Endothelial cell of umbilical vein (primary cell): ENCODE measurements around the gene GPX1. TPM values are rescaled to one million over a fixed set of nuclear protein-coding genes. Genes with fewer than 3 reads are reported as not detected.
A peak's percentile ranks its signal among the peaks of the same experiment; 100 is the strongest.
"Not testable (repeated sequence)": the region's sequence is repeated elsewhere in the genome, so short reads cannot be mapped to it uniquely, and the experiment has no call there.

Experiments
- BruUV-seq: library from RNA; stranded (reverse); fragments of 400-500 nt; replicated peaks from 2 replicates; lab custom pipeline; 2021; lab: Mats Ljungman, UMichigan
- CTCF ChIA-PET: fragments of 300-600, 350-600 bp; sonication (Branson Sonifier 250); formaldehyde crosslinking; loops from one replicate; lab custom pipeline; 2021; ENCODE audit warnings: antibody characterized with exemption, inconsistent platforms; lab: Charles Lee
- POLR2A ChIA-PET: fragments of 300-600, 350-600 bp; sonication (Branson Sonifier 250); formaldehyde crosslinking; loops from one replicate; lab custom pipeline; 2021; ENCODE audit warnings: antibody characterized with exemption, inconsistent platforms; lab: Charles Lee
- DNase-seq: peaks from one replicate; pipeline ENCODE4 v3.0.0-alpha.2; 2011; ENCODE audit warnings: low read depth, low spot score
- FAIRE-seq: peaks from 2 replicates; lab custom pipeline; 2011; peaks lifted over from hg19 to GRCh38; lab: Jason Lieb, UNC
- H2AFZ ChIP-seq: 2 replicates; pipeline ENCODE4 v1.6.0; 2012; ENCODE audit warnings: low read depth, low read length, control low read depth, inconsistent platforms
- H3K27ac ChIP-seq: 2 replicates; pipeline ENCODE4 v1.5.1; 2011; ENCODE audit warnings: low read depth, mild to moderate bottlenecking, control low read depth, low read length, moderate library complexity; ENCODE audit not compliant: insufficient read depth
- H3K27me3 ChIP-seq, 2 experiments: 2 replicates each; pipeline versions ENCODE4 v1.6.0 to v1.6.1; 2011; ENCODE audit warnings: low read length in 2 of 2, mixed read lengths in 1 of 2; ENCODE audit not compliant: control insufficient read depth in 2 of 2, insufficient read depth in 2 of 2
- H3K36me3 ChIP-seq, 2 experiments: 2 replicates in 1 of 2; 3 replicates in 1 of 2; pipeline ENCODE4 v1.5.1; 2011; ENCODE audit warnings: low read length in 2 of 2, mild to moderate bottlenecking in 1 of 2, moderate library complexity in 1 of 2; ENCODE audit not compliant: control insufficient read depth in 2 of 2, insufficient read depth in 2 of 2; ENCODE audit errors: extremely low read depth in 1 of 2
- H3K4me1 ChIP-seq: 3 replicates; pipeline ENCODE4 v1.5.1; 2011; ENCODE audit warnings: mild to moderate bottlenecking, low read length; ENCODE audit not compliant: control insufficient read depth, insufficient read depth; ENCODE audit errors: extremely low read depth
- H3K4me2 ChIP-seq: 2 replicates; pipeline ENCODE4 v1.6.1; 2011; ENCODE audit warnings: low read length, control low read depth, mixed read lengths; ENCODE audit not compliant: insufficient read depth
- H3K4me3 ChIP-seq, 3 experiments: fragments of 200-600 bp in 1 of 3; sonication (generic), shearing (Covaris generic) in 1 of 3; replicated peaks in 1 of 3; 2 replicates each; pipeline ENCODE4 v1.5.1; 2011 to 2016; ENCODE audit warnings: control low read depth in 3 of 3, low read length in 3 of 3, mild to moderate bottlenecking in 2 of 3, inconsistent platforms in 1 of 3, low read depth in 1 of 3, moderate library complexity in 1 of 3; ENCODE audit not compliant: insufficient read depth in 1 of 3
- H3K79me2 ChIP-seq: 2 replicates; pipeline ENCODE4 v1.6.0; 2012; ENCODE audit warnings: low read length, inconsistent platforms; ENCODE audit not compliant: control insufficient read depth, insufficient read depth
- H3K9ac ChIP-seq: replicated peaks from 2 replicates; pipeline ENCODE3; 2011; ENCODE audit warnings: low read length, control low read depth; ENCODE audit not compliant: insufficient read depth; ENCODE audit errors: extremely low read depth
- H3K9me1 ChIP-seq: replicated peaks from 3 replicates; pipeline ENCODE4 v1.6.0; 2011; ENCODE audit warnings: mild to moderate bottlenecking, low read length; ENCODE audit not compliant: control insufficient read depth, insufficient read depth; ENCODE audit errors: extremely low read depth
- H3K9me3 ChIP-seq: replicated peaks from 2 replicates; pipeline ENCODE4 v1.5.1; 2012; ENCODE audit warnings: low read length, inconsistent platforms; ENCODE audit not compliant: control insufficient read depth, insufficient read depth
- H4K20me1 ChIP-seq: replicated peaks from 2 replicates; pipeline ENCODE3; 2011; ENCODE audit warnings: mild to moderate bottlenecking, low read length; ENCODE audit not compliant: control insufficient read depth, insufficient read depth; ENCODE audit errors: extremely low read depth
- EZH2 ChIP-seq: IDR thresholded peaks from 2 replicates; pipeline ENCODE4 v1.6.1; 2012; ENCODE audit warnings: borderline replicate concordance, low read depth, mild to moderate bottlenecking, moderate library complexity, low read length, inconsistent platforms; ENCODE audit not compliant: severe bottlenecking
- FOS ChIP-seq: IDR thresholded peaks from 2 replicates; pipeline ENCODE4 v1.6.1; 2011; ENCODE audit warnings: mild to moderate bottlenecking, low read length, moderate library complexity, borderline replicate concordance; ENCODE audit not compliant: insufficient read depth
- GATA2 ChIP-seq: IDR thresholded peaks from 2 replicates; pipeline ENCODE4 v1.7.0; 2011; ENCODE audit warnings: low read depth, mild to moderate bottlenecking, moderate library complexity, mixed read lengths, low read length; ENCODE audit not compliant: insufficient read length, insufficient read depth
- JUN ChIP-seq: IDR thresholded peaks from 2 replicates; pipeline ENCODE4 v1.6.1; 2011; ENCODE audit warnings: borderline replicate concordance, low read depth; ENCODE audit not compliant: insufficient read length, insufficient read depth
- MYC ChIP-seq: IDR thresholded peaks from one replicate; pipeline ENCODE4 v1.6.1; 2011; ENCODE audit warnings: mild to moderate bottlenecking, low read depth, low read length
- POLR2A ChIP-seq: IDR thresholded peaks from 2 replicates; pipeline ENCODE4 v1.6.1; 2012; ENCODE audit warnings: low read depth, mild to moderate bottlenecking, control low read depth, low read length
- POLR2AphosphoS5 ChIP-seq: IDR thresholded peaks from 2 replicates; pipeline ENCODE4 v1.6.1; 2012; ENCODE audit warnings: low read depth, mild to moderate bottlenecking, control low read depth, low read length, moderate library complexity; ENCODE audit not compliant: insufficient read depth
- dilution Hi-C: fragments of 300-500 bp; cut with MboI; formaldehyde crosslinking; loops from one replicate; pipeline ENCODE4 v1.15.0; 2019; ENCODE audit warnings: low sequenced_read_pairs; ENCODE audit not compliant: extremely low pct_ligation_motif_present
- intact Hi-C: fragments of 100-400 bp; cut with micrococcal nuclease; formaldehyde crosslinking; loops from one replicate; pipeline ENCODE4 v1.10.0; 2022
- polyA plus RNA-seq, 4 experiments: library from polyadenylated mRNA; depleted of rRNA in 3 of 4; stranded (reverse) in 3 of 4; unstranded in 1 of 4; fragments of >200 nt; gene quantifications; 2 replicates each; pipeline versions ENCODE4 v1.2.1 to v1.2.3, GENCODE V29; 2011 to 2012; ENCODE audit warnings: missing spikeins in 1 of 4
- total RNA-seq: library from RNA; stranded (reverse); gene quantifications from 2 replicates; pipeline ENCODE4 v1.2.3, GENCODE V29; 2021
- TF ChIP-seq, protein P1 (sequence below): IDR thresholded peaks from 2 replicates; pipeline ENCODE4 v1.6.1; 2011; ENCODE audit not compliant: insufficient read depth, insufficient read length
- TF ChIP-seq, protein P2 (sequence below), 2 donors: IDR thresholded peaks; 1 replicate in 1 of 2; 2 replicates in 1 of 2; pipeline ENCODE4 v1.5.1; 2011; ENCODE audit warnings: low read length in 2 of 2, mild to moderate bottlenecking in 2 of 2, moderate library complexity in 2 of 2, control low read depth in 1 of 2, inconsistent platforms in 1 of 2, low read depth in 1 of 2; ENCODE audit not compliant: insufficient read depth in 1 of 2; ENCODE audit errors: extremely low read depth in 1 of 2

The GPX1 gene
- total and polyA plus RNA-seq, 2 donors (not counting 3 experiments of a cell fraction or from before 2014, with no cell fraction given) = 461 to 1,348 TPM

DNA sequence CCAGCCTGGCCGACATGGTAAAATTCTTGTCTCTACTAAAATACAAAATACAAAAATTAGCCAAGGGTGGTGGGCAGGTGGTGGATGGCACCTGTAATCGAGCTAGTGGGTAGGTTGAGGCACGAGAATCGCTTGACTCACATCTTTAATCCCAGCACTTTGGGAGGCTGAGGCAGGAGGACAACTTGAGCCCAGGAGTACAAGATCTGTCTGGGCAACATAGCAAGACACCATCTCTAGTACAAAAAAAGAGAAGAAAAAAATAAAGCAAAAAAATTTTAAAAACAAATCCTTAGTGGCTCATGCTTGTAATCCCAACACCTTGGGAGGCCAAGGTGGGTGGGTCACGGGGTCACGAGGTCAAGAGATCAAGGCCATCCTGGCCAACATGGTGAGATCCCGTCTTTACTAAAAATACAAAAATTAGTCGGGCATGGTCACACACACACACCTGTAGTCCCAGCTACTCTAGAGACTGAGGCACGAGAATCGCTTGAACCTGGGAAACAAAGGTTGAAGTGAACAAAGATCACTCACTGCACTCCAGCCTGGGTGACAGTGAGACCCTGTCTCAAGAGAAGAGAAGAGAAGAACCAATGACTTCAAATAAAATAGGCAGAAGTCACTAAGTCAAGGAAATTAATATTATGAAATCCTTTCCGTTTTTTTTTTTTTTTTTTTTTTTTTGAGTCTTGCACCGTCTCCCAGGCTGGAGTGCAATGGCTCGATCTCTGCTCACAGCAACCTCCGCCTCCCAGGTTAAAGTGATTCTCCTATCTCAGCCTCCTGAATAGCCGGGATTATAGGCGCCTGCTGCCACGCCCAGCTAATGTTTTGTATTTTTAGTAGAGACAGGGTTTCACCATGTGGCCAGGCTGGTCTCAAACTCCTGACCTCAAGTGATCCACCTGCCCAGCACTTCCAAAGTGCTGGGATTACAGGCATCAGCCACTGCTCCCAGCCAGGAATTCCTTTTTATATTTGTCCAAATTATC, 48.7 kb upstream of the GPX1 start:
- no peak overlapping the region for H2AFZ ChIP-seq
- dilution Hi-C loops (no loop called here), intact Hi-C loops (no loop called here)
- H3K4me3 ChIP-seq = no peak overlapping the region
- H3K4me1 ChIP-seq = peaks cover 22% of the 10 kb centered on the region
- ChIA-PET POLR2A (no interaction called here), CTCF (interaction anchor here (0.6 to 1.7 kb wide), 4 partner anchors 12 to 235 kb away, joined by 3 to 7 read pairs (median 3); partner anchors contain the start of genes KLHDC8B and USP4)
- FAIRE-seq (peak; percentile 68), DNase-seq (no peak)
- peaks cover 29% of the 10 kb centered on the region for H4K20me1 ChIP-seq
- H3K27ac ChIP-seq = no peak overlapping the region
- H3K79me2 ChIP-seq = peaks cover 99% of the 10 kb centered on the region
- no peak for TF ChIP-seq MYC
- no peak for TF ChIP-seq FOS
- no peak for TF ChIP-seq GATA2
- TF ChIP-seq, protein P1, sequence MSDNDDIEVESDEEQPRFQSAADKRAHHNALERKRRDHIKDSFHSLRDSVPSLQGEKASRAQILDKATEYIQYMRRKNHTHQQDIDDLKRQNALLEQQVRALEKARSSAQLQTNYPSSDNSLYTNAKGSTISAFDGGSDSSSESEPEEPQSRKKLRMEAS = no peak
- no peak for TF ChIP-seq POLR2A
- TF ChIP-seq EZH2 = no peak
- TF ChIP-seq, protein P2, sequence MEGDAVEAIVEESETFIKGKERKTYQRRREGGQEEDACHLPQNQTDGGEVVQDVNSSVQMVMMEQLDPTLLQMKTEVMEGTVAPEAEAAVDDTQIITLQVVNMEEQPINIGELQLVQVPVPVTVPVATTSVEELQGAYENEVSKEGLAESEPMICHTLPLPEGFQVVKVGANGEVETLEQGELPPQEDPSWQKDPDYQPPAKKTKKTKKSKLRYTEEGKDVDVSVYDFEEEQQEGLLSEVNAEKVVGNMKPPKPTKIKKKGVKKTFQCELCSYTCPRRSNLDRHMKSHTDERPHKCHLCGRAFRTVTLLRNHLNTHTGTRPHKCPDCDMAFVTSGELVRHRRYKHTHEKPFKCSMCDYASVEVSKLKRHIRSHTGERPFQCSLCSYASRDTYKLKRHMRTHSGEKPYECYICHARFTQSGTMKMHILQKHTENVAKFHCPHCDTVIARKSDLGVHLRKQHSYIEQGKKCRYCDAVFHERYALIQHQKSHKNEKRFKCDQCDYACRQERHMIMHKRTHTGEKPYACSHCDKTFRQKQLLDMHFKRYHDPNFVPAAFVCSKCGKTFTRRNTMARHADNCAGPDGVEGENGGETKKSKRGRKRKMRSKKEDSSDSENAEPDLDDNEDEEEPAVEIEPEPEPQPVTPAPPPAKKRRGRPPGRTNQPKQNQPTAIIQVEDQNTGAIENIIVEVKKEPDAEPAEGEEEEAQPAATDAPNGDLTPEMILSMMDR (IDR thresholded peaks at IDR 0.05; ENCODE audit: extremely low read depth in 1 of 2, insufficient read depth in 1 of 2, low read depth in 1 of 2, low read length in 2 of 2) = no peak
- TF ChIP-seq JUN = no peak
- TF ChIP-seq POLR2AphosphoS5 = no peak
- no TSS peak for BruUV-seq
- H3K36me3 ChIP-seq = no peaks in the 10 kb centered on the region
- H3K9me1 ChIP-seq = no peaks in the 10 kb centered on the region
- H3K4me2 ChIP-seq = peak overlapping the region; percentile 42
- no peaks in the 10 kb centered on the region for H3K27me3 ChIP-seq
- H3K9me3 ChIP-seq = no peaks in the 10 kb centered on the region
- no peak overlapping the region for H3K9ac ChIP-seq

DNA sequence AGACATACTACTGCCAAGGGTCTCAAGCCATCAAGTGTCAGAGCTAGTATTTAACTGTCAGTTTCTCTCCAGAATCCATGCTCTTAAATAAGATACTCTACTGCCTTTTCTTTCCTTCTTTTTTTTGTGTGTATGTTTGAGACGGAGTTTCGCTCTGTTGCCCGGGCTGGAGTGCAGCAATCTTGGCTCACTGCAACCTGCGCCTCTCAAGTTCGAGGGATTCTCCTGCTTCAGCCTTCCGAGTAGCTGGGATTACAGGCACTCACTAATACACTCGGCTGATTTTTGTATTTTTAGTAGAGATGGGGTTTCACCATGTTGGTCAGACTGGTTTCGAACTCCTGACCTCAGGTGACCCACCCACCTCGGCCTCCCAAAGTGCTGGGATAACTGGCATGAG, 47.4 kb upstream of the GPX1 start:
- POLR2A ChIA-PET = interaction anchor here (0.7 kb wide), 1 partner anchor 384 kb away, joined by 3 read pairs; no protein-coding TSS in a partner anchor
- H3K79me2 ChIP-seq = peaks cover 98% of the 10 kb centered on the region
- H3K27me3 ChIP-seq, H3K36me3 ChIP-seq, dilution Hi-C loops, FAIRE-seq, H3K9me3 ChIP-seq, intact Hi-C loops, DNase-seq, BruUV-seq, H3K9ac ChIP-seq, H3K27ac ChIP-seq, H3K4me3 ChIP-seq, H3K4me2 ChIP-seq, H3K9me1 ChIP-seq, H2AFZ ChIP-seq: not testable (repeated sequence)
- peaks cover 30% of the 10 kb centered on the region for H4K20me1 ChIP-seq
- CTCF ChIA-PET = interaction anchor here (1.0 kb wide), 2 partner anchors 44 to 65 kb away, joined by 3 read pairs; no protein-coding TSS in a partner anchor
- H3K4me1 ChIP-seq = peaks cover 22% of the 10 kb centered on the region
